NCI-H1092 treated with DMSO at 0.1 percent for 48 hours (cell line): ENCODE data around the gene SH3YL1.

ENCODE experiments used
- DNase-seq: peaks from one replicate; lab custom pipeline; 2025; lab: John Stamatoyannopoulos, UW

SH3YL1 gene

DNA sequence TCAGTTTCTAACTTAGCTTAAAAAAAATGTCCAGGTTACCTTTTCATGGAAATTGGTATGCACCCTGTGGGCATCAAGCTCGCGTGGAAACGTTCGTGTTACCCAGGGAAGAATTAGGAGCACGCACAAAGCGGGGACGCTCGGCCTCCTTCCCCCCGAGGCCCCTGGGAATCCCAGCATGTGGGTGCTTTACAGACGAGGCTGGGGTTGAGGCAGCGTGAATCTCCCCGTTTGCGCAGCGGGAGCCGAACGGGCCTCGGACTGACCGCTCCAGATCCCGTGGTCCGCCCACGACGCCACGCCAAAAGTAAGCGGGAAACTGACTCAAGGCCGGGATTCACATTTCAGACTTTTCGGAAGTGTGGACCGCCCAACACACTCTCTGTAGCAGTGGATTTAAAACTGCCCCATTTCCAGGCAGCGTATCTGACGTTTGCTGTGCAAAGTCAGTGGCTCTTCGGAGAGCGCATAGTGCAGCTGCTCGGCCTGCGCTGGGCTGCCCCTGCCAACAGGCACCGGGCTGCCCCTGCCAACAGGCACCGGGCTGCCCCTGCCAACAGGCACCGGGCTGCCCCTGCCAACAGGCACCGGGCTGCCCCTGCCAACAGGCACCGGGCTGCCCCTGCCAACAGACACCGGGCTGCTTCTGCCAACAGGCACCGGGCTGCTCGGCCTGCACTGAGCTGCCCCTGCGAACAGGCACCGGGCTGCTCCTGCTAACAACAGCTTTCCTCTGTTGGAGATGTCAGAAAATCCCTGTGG is 49.7 kb downstream of the SH3YL1 start:
- DNase-seq, result no peak

DNA sequence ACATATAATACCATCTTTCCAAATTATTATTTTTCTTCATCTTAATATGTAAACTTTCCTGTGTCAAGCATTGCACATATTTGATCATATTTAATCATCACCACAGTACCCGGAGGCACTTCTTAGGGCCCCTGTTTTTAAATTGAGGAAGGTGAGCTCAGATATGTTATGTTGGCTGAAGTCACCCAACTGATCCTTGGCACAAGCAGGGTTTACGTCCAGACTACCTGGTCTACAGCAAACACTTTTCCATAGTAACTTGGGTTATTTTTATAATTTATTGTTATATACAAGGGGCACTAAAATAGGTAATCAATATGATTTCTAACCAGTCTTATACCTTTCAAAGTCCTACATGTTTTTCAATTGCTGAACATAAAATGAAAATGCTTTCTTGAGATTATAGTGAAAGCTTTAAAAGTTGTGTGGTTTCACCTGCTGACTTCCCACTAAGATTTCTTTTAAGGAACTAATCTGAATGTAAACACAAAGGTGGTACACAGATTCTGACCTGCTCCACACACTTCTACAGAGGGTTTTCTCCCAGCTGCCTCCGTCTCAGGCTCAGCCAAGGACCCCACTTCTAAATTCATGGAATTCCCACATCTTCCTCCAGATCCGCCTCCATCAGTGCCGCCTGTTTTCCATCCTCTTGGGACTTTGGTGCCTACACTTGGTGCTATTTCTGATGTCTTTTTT is 52.2 kb downstream of the SH3YL1 start:
- no peak for DNase-seq

- DNase-seq, result no peak
Measured at GRCh38 chr2:210660-211059, 53.2 kb downstream of the SH3YL1 start.

DNA sequence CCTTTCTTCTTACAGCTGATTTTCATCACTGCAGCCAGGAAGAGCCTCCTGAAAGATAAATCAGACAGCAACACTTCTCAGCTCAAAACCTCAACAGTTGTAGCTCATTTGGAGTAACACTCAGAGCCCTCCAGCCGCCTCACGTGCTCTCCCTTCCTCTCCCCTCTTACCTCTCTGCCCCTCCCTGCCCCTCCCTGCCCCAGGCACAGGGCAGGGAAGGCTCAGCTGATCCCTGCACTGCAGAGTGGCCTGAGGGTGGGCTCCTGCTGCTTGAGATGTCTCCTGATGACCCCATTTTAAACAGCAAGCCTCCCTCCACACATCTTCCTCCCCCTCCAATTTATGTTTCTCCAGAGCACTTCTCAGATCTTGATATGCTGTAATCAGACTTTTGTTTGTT is 54.4 kb downstream of the SH3YL1 start:
- no peak for DNase-seq

DNA sequence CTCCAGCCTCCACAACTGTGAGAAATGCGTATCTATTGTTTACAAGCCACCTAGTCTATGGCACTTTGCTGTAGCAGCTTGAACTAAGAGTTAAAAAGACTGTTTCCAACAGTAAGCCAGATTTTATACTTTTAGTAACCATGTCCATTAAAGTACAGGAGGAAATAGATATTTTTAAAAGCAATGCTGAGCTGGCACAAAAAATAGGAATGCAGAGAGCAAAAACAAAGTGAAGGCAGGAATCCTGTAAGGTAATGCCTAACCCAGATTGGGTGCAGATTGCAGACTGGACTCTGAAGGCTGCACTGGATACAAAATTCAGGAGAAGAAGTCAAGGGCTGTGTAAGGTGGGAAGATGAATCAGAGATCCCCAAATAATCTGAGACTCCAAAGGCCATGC is 55.5 kb downstream of the SH3YL1 start:
- DNase-seq, result no peak

DNA sequence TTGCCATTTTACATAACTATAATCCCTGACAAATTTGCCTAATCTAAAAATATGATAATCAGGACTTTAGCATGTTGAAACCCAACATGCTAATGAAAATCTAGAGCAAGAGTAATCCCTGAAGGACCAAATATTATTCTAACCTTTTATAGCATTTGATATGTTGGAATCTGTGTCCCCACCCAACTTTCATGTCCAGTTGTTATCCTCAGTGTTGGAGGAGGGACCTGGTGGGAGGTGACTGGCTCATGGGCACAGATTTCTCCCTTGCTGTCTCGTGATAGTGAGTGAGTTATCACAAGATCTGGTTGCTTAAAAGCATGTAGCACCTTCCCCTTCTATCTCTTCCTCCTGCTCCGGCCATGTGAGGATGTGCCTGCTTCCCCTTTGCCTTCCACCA is 59.8 kb downstream of the SH3YL1 start:
- DNase-seq, result no peak

DNA sequence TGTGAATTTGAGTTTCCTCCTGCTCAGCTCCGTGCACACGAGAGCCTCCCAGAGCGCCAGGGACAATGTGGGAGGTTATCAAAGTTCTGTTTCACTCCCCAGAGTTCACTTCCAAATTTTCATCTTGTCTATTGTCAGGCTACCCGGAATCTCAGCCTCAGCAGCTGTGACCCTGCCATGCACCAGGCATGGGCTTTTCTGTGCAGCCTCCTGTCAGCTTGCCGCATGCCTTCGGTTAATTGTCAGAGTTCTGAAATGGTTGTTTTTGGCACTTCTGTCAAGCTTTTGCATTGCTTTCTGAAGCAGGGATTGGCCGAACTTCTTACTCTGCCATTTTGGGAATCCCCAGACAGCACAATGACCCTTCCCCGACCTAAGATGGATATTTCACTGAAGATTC is 60.4 kb downstream of the SH3YL1 start:
- no peak for DNase-seq

GRCh38 chr2:202945-203344 is 60.9 kb downstream of the SH3YL1 start:
- DNase-seq, result no peak

DNA sequence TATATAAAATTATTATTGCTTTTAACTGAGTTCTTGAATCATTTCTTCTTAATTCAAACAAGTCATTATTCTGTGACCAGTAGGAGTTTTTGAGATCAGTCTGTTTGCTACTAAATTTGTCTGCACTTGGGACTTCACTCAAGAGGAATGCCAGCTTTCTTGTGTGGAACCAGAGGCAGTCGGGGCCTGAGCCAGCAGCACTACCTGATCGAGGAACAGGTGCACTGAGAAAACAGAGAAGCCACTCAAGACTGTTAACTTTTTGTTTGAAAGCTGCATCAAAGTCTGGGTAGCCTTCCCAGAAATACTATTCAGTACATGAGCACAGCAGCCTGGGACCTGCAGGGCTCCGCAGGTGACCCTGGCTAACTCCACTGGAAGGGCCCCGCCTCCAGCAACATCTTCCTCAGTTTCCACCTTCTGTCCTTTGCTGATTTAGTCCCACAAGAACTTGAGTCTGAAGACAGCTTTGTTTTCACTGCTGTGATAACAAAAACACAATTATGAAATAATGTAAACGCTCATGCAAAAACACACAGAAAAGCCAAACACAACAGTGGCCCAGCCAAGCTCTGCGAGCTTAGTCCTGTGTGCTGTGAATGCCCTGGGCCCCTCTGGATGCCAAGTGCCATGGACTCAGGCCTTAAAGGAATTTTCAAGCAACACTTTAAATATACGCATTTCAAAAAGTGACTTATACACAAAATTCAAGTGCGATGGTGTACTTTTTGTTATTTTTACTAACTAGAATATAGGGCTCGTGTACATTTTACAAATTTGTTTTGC is 62.0 kb downstream of the SH3YL1 start:
- DNase-seq, result no peak

DNA sequence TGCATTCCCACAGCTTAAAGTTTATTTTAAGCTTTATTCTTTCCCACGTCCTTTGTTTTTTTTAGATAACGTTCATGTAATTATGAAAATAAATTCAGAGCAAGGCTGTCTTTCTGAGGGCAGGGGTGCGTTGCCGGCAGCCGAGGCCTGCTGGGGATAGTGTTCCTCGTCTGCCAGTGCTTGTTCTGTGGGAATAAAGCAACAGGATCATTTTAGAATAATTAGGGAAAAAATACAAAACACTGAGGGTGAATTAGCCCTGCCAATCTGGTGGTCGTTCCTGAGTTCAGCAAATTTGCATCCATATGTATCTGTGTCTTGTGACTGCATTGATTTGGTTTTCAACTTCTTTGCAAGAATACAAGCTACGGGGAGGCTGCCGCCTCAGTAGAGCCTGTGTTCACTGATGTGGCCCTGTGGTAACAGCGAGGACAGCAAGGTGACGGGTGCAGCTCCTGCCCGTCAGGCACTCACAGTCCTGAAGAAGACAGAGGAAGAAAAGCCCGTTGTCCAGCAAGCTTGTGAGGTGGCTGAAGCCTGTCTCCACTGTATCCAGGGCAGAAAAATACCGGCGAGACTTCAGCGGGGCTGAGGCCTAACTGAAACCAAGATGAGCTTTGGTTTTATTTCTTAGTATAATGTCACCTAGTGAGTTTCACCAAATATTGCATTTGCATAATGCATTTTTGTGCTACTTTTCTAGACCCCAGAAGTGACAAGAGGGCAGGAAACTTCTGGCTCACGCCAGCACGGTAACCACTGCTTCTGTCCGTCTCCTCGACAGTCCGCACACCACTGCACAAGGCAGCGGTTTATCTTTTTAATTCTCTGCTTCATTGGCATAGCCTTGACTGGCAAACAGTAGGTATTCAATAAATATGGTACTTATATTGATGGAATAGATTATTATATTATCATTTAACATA is 64.5 kb downstream of the SH3YL1 start:
- no peak for DNase-seq

- DNase-seq, result no peak
Measured at GRCh38 chr2:196406-196805, 67.4 kb downstream of the SH3YL1 start.

- no peak for DNase-seq
Measured at GRCh38 chr2:195932-196331, 67.9 kb downstream of the SH3YL1 start.

GRCh38 chr2:193141-193671 is 70.6 kb downstream of the SH3YL1 start:
- DNase-seq, result no peak

GRCh38 chr2:191311-192190 is 72.3 kb downstream of the SH3YL1 start:
- DNase-seq, result no peak

DNA sequence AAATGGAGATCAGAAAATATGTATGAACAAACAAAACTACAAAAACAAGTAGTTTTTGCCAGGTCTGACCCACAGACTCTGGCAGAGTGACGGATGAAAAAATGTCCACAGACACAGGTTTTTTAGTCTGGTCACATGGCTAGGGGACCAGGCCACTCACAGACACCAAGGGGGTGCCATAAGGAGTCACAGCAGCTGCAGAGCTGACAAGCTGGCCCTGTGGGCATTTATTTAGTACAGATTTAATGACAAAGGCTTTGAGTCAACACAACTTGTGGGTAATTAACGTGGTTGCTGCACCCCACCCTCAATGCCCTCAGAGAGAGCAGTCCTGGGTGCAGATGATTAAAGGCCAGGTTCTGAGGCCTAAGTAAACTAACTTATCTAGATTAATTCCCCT is 76.0 kb downstream of the SH3YL1 start:
- DNase-seq, result no peak

- no peak for DNase-seq
Measured at GRCh38 chr2:185221-185620, 78.6 kb downstream of the SH3YL1 start.

- DNase-seq, result no peak
Measured at GRCh38 chr2:184695-185094, 79.1 kb downstream of the SH3YL1 start.

DNA sequence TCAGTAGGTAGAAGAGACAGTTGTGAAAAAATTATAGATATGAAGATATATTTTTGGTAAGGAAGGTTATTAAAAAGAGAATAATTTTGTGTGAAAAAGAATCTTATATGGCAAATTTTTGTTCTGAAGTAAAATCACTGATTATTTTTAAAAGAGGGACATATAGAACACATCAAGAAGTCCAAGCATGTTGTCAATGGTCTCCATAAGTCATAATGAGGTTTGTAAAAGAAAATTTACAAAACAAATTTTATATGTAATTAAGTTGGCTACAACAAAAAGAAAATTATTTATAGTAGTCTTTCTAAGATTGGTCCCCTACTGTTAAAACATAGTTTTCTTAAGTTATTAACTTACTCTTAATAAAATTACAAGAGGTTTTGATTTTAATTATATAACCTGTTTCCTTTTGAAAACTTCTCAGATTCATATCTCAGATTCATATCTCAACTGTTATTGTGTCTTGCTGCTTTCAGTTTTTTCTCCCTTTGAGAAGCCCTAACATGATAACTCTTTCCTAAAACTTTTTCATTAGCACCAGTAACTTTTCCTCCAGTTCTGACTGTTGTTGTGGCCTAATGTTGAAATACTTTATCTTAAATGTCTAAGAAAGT is 81.2 kb downstream of the SH3YL1 start:
- no peak for DNase-seq

GRCh38 chr2:180311-180710 is 83.5 kb downstream of the SH3YL1 start:
- no peak for DNase-seq

DNA sequence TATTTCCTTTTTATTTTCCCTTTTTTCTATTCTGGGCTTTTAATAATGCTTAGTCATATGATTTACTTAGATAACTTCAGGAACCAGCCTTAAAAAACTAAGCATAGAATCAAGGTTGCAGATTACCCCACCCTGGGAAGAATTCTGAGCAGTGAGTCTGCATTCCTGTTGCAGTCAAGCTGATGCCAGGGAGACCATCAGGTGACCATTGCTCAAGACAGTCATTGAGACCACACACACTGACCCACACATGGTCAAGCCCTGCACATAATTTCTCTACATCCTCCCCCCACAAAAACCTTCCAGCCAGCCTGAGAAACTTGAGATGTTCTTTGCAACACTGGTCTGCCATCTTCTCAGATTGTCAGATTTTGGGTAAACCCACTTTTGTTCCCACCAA is 83.9 kb downstream of the SH3YL1 start:
- DNase-seq, result no peak
